Smooth muscle cell (in vitro differentiated cells): ENCODE data around the gene CARM1. TPM values are rescaled to one million over a fixed set of nuclear protein-coding genes. Genes with fewer than 3 reads are reported as not detected.
"Not testable (repeated sequence)": the region's sequence is repeated elsewhere in the genome, so short reads cannot be mapped to it uniquely, and the experiment has no call there.

ENCODE experiments used
- DNase-seq: peaks from one replicate; lab custom pipeline; 2025; ENCODE audit not compliant: unreplicated experiment; lab: John Stamatoyannopoulos, UW
- H2AFZ ChIP-seq: fragments of 200-600 bp; sonication (generic); 2 replicates; pipeline ENCODE4 v1.6.0; 2016; ENCODE audit warnings: antibody characterized with exemption, low read depth, mild to moderate bottlenecking
- H3F3A ChIP-seq: fragments of 200-600 bp; sonication (generic); 2 replicates; pipeline ENCODE4 v1.6.0; 2017; ENCODE audit warnings: antibody characterized with exemption, low read depth
- H3K27ac ChIP-seq: fragments of 200-600 bp; sonication (generic); 2 replicates; pipeline ENCODE4 v1.5.1; 2016; ENCODE audit warnings: low read depth, mild to moderate bottlenecking
- H3K27me3 ChIP-seq: fragments of 200-600 bp; sonication (generic); 2 replicates; pipeline ENCODE4 v1.6.1; 2016; ENCODE audit warnings: low read depth, mild to moderate bottlenecking
- H3K36me3 ChIP-seq: fragments of 200-600 bp; sonication (generic); 2 replicates; pipeline ENCODE4 v1.5.1; 2016; ENCODE audit warnings: low read depth
- H3K4me1 ChIP-seq: fragments of 200-600 bp; sonication (generic); 2 replicates; pipeline ENCODE4 v1.5.1; 2016; ENCODE audit warnings: low read depth
- H3K4me2 ChIP-seq: fragments of 200-600 bp; sonication (generic); 2 replicates; pipeline ENCODE4 v1.6.0; 2016; ENCODE audit warnings: mild to moderate bottlenecking
- H3K4me3 ChIP-seq: fragments of 200-600 bp; sonication (generic); 2 replicates; pipeline ENCODE4 v1.5.1; 2016; ENCODE audit warnings: mild to moderate bottlenecking
- H3K79me2 ChIP-seq: fragments of 200-600 bp; sonication (generic); 2 replicates; pipeline ENCODE4 v1.6.0; 2016; ENCODE audit warnings: low read depth, mild to moderate bottlenecking
- H3K9ac ChIP-seq: fragments of 200-600 bp; sonication (generic); 2 replicates; pipeline ENCODE4 v1.6.0; 2016; ENCODE audit warnings: low read depth
- H3K9me3 ChIP-seq: fragments of 200-600 bp; sonication (generic); replicated peaks from 2 replicates; pipeline ENCODE4 v1.5.1; 2016; ENCODE audit warnings: low read depth
- H4K20me1 ChIP-seq: fragments of 200-600 bp; sonication (generic); 2 replicates; pipeline ENCODE4 v1.6.0; 2016; ENCODE audit warnings: low read depth
- CTCF ChIP-seq: fragments of 200-600 bp; sonication (generic); IDR thresholded peaks from 2 replicates; pipeline ENCODE4 v1.5.1; 2017; ENCODE audit warnings: borderline replicate concordance, mild to moderate bottlenecking, antibody characterized with exemption; ENCODE audit not compliant: insufficient read depth, poor library complexity, severe bottlenecking
- WGBS: methylation state at CpG from one replicate; pipeline ENCODE4 v1.1.7; 2016; ENCODE audit warnings: low lambda C conversion rate; 5-methylcytosine and 5-hydroxymethylcytosine counted together
- polyA plus RNA-seq: library from polyadenylated mRNA; unstranded; fragments of >200 nt; fragmentation: Nextera tagmentation; extraction: Ambion mirVana; gene quantifications from 2 replicates; pipeline ENCODE4 v1.2.1, GENCODE V29; 2016
- total RNA-seq: library from RNA; depleted of rRNA; stranded (reverse); fragments of >200 nt; gene quantifications from 2 replicates; pipeline ENCODE4 v1.2.3, GENCODE V29; 2014

Gene CARM1
- total and polyA plus RNA-seq, 2 experiments from 2014 or later: 22.7 to 39.3 TPM

GRCh38 chr19:10855879-10856522, 15.4 kb upstream of the CARM1 start:
- Histone ChIP-seq H3K9ac (no peak overlapping the region), H3K4me1 (no peaks in the 10 kb centered on the region), H3K27ac (no peak overlapping the region), H3K4me3 (no peak overlapping the region), H3K4me2 (no peak overlapping the region), H3F3A (no peaks in the 10 kb centered on the region), H3K79me2 (no peaks in the 10 kb centered on the region), H2AFZ (no peak overlapping the region), H3K36me3 (no peaks in the 10 kb centered on the region), H3K27me3 (no peaks in the 10 kb centered on the region), H4K20me1 (no peaks in the 10 kb centered on the region), H3K9me3 (no peaks in the 10 kb centered on the region)
- no peak for DNase-seq
- peak; percentile 38 for TF ChIP-seq CTCF
- 74% methylated on average over 5 of the region's 5 CpGs for WGBS

- not testable (repeated sequence) for DNase-seq, H3K9me3 ChIP-seq, H3K4me1 ChIP-seq, H4K20me1 ChIP-seq, H3K36me3 ChIP-seq, H3K4me3 ChIP-seq, H3K27ac ChIP-seq, H3F3A ChIP-seq, H3K79me2 ChIP-seq, H3K4me2 ChIP-seq, H2AFZ ChIP-seq, H3K27me3 ChIP-seq, H3K9ac ChIP-seq
- WGBS: 95% methylated on average over 1 of the region's 1 CpG
Observed at GRCh38 chr19:10856899-10857298, 14.5 kb upstream of the CARM1 start.

GRCh38 chr19:10858204-10858828, 13.0 kb upstream of the CARM1 start:
- Histone ChIP-seq H3K27ac (no peak overlapping the region), H3K27me3 (no peaks in the 10 kb centered on the region), H3K36me3 (no peaks in the 10 kb centered on the region), H3F3A (peaks cover 4% of the 10 kb centered on the region), H2AFZ (no peak overlapping the region), H4K20me1 (no peaks in the 10 kb centered on the region), H3K9me3 (no peaks in the 10 kb centered on the region), H3K4me2 (no peak overlapping the region), H3K9ac (no peak overlapping the region), H3K79me2 (no peaks in the 10 kb centered on the region), H3K4me3 (no peak overlapping the region), H3K4me1 (no peaks in the 10 kb centered on the region)
- no peak for DNase-seq
- WGBS: 47% methylated on average over 4 of the region's 4 CpGs
- peak; percentile 87 for TF ChIP-seq CTCF

GRCh38 chr19:10861103-10861651, 10.2 kb upstream of the CARM1 start:
- Histone ChIP-seq H3K79me2 (no peaks in the 10 kb centered on the region), H2AFZ (no peak overlapping the region), H3K36me3 (no peaks in the 10 kb centered on the region), H3K9ac (no peak overlapping the region), H3K4me3 (no peak overlapping the region), H4K20me1 (no peaks in the 10 kb centered on the region), H3F3A (peaks cover 12% of the 10 kb centered on the region), H3K4me1 (no peaks in the 10 kb centered on the region), H3K4me2 (no peak overlapping the region), H3K27ac (no peak overlapping the region), H3K27me3 (no peaks in the 10 kb centered on the region), H3K9me3 (no peaks in the 10 kb centered on the region)
- WGBS: 74% methylated on average over 7 of the region's 7 CpGs
- no peak for DNase-seq
- peak; percentile 23 for TF ChIP-seq CTCF
